ENCODE measurements around the gene STEAP2.

Gene STEAP2

DNA sequence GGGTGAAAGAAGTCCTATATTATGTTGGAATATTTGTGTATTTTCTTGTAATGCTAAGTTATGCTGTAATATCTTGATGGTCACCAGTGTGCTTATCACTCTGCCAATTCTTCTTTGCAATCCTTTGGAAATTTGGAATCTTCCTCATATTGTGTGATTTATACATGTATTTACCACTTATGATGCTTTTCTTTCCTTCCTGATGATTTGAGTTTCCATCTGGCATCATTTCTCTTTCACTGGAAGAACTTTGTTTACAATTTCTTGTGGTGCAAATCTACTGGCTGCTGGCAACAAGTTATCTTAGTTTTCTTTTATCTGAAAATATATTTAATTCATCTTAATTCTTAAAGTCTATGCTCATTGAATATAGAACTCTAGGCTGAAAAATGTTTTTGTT, 62.6 kb downstream of the STEAP2 start:
- Histone ChIP-seq H3K4me2 (ENCODE audit: low read length) (no peak overlapping the region), H3K4me3 (ENCODE audit: low read length) (no peak overlapping the region), H3F3A (ENCODE audit: control insufficient read depth, insufficient read depth) (no peaks in the 10 kb centered on the region), H3K79me2 (ENCODE audit: control insufficient read depth, low read length) (no peaks in the 10 kb centered on the region), H4K20me1 (ENCODE audit: control insufficient read depth, insufficient read depth, low read depth, low read length) (no peaks in the 10 kb centered on the region), H3K9me2 (replicated peaks; ENCODE audit: control insufficient read depth, low read length) (no peaks in the 10 kb centered on the region), H3K9me3 (ENCODE audit: control insufficient read depth, insufficient read depth, low read length) (no peaks in the 10 kb centered on the region), H3K27me3 (ENCODE audit: control insufficient read depth, low read length) (peaks cover 6% of the 10 kb centered on the region), H3K27ac (ENCODE audit: low read depth, low read length) (no peak overlapping the region), H3K36me3 (ENCODE audit: control insufficient read depth, low read length) (no peaks in the 10 kb centered on the region), H3K4me1 (ENCODE audit: control insufficient read depth, low read length) (no peaks in the 10 kb centered on the region)
- TF ChIP-seq, protein P1, sequence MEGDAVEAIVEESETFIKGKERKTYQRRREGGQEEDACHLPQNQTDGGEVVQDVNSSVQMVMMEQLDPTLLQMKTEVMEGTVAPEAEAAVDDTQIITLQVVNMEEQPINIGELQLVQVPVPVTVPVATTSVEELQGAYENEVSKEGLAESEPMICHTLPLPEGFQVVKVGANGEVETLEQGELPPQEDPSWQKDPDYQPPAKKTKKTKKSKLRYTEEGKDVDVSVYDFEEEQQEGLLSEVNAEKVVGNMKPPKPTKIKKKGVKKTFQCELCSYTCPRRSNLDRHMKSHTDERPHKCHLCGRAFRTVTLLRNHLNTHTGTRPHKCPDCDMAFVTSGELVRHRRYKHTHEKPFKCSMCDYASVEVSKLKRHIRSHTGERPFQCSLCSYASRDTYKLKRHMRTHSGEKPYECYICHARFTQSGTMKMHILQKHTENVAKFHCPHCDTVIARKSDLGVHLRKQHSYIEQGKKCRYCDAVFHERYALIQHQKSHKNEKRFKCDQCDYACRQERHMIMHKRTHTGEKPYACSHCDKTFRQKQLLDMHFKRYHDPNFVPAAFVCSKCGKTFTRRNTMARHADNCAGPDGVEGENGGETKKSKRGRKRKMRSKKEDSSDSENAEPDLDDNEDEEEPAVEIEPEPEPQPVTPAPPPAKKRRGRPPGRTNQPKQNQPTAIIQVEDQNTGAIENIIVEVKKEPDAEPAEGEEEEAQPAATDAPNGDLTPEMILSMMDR (IDR thresholded peaks at IDR 0.05; ENCODE audit: low read depth, low read length, poor library complexity, severe bottlenecking), result no peak
- TF ChIP-seq EZH2phosphoT487 (IDR thresholded peaks at IDR 0.05; ENCODE audit: borderline replicate concordance, low read length), result no peak

DNA sequence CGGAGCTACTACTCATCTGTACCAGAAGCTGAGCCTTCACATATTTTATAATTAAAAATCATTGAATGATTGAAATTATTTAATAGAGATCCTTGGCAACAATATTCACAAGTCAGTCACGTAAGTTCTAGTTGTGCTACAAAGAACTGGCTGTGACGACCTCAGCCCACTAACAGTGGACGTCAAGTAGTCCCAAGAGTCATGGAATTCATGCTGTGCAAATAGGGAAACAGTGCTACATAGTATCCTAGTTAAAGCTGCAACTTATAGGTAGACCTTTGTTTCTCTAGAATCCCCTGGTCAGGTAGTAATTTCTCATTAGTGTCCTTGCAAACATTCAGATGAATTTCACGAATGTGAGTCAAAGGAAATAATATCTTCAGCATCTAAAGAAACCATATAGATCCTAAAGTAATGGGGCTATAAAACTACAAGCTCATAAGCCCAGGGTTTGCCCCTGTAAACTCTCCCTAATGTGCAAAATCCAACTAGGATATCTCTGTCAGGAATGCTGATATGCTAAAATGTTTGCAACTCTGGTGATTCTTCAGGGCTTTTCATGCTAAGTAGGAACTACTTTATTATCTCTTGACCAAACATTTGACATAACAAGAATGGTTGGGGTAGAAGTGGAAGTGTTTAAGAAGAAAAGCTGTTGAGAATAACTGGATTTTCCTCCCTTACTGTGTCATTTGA, 64.6 kb downstream of the STEAP2 start:
- Histone ChIP-seq H3K36me3 (ENCODE audit: control insufficient read depth, low read length) (no peaks in the 10 kb centered on the region), H3K9me2 (replicated peaks; ENCODE audit: control insufficient read depth, low read length) (no peaks in the 10 kb centered on the region), H3K4me1 (ENCODE audit: control insufficient read depth, low read length) (no peaks in the 10 kb centered on the region), H3F3A (ENCODE audit: control insufficient read depth, insufficient read depth) (no peaks in the 10 kb centered on the region), H3K4me2 (ENCODE audit: low read length) (no peak overlapping the region), H4K20me1 (ENCODE audit: control insufficient read depth, insufficient read depth, low read depth, low read length) (no peaks in the 10 kb centered on the region), H3K27me3 (ENCODE audit: control insufficient read depth, low read length) (peaks cover 10% of the 10 kb centered on the region), H3K9me3 (ENCODE audit: control insufficient read depth, insufficient read depth, low read length) (no peaks in the 10 kb centered on the region), H3K4me3 (ENCODE audit: low read length) (no peak overlapping the region), H3K79me2 (ENCODE audit: control insufficient read depth, low read length) (no peaks in the 10 kb centered on the region), H3K27ac (ENCODE audit: low read depth, low read length) (no peak overlapping the region)
- TF ChIP-seq, protein P1 (IDR thresholded peaks at IDR 0.05; ENCODE audit: low read depth, low read length, poor library complexity, severe bottlenecking), result no peak
- no peak for TF ChIP-seq EZH2phosphoT487 (IDR thresholded peaks at IDR 0.05; ENCODE audit: borderline replicate concordance, low read length)
